ENCODE measurements around the gene DNAJC7. TPM values are rescaled to one million over a fixed set of nuclear protein-coding genes. Genes with fewer than 3 reads are reported as not detected.

DNAJC7 gene
- total and polyA plus RNA-seq, 9 of the 15 experiments (the other 6 are each of a cell fraction or from before 2014, with no cell fraction given), result 85.8 to 262 (median 157) TPM

GRCh38 chr17:42050393-42051012 lies 33.3 kb upstream of the DNAJC7 start, which contains the start of gene C17orf113 (continued):
- TF ChIP-seq NR2C2 (CRISPR knock-in tag; IDR thresholded peaks at IDR 0.05) (no peak), NR2C2 (tag; IDR thresholded peaks at IDR 0.05) (peak; percentile 48; the same call in 1 of the 2 replicates), E4F1 (CRISPR knock-in tag; IDR thresholded peaks at IDR 0.05; ENCODE audit: borderline replicate concordance) (no peak), ZFP1 (CRISPR knock-in tag; IDR thresholded peaks at IDR 0.05) (no peak), HDAC2 (IDR thresholded peaks at IDR 0.05) (no peak), ZHX1 (conservative IDR thresholded peaks at IDR 0.05; ENCODE audit: low read length) (0 out of 2 replicates have a peak, but pooled peaks have one; percentile 29), ARHGAP35 (IDR thresholded peaks at IDR 0.05; ENCODE audit: partially characterized antibody) (no peak), FOXK2 (conservative IDR thresholded peaks at IDR 0.05 in 1 of 2, IDR thresholded peaks at IDR 0.05 in 1 of 2; ENCODE audit: low read depth in 2 of 2) (no peak), POLR2B (IDR thresholded peaks at IDR 0.05; ENCODE audit: low read depth, partially characterized antibody) (no peak), DMBX1 (CRISPR knock-in tag; IDR thresholded peaks at IDR 0.05; ENCODE audit: borderline replicate concordance) (no peak), NR2C1 (IDR thresholded peaks at IDR 0.05) (no peak), NR2C1 (tag; IDR thresholded peaks at IDR 0.05) (no peak), TBP (optimal IDR thresholded peaks at IDR 0.05; ENCODE audit: low read depth, low read length) (peak; percentile 36), CLOCK (CRISPR knock-in tag; IDR thresholded peaks at IDR 0.05; ENCODE audit: borderline replicate concordance) (no peak), ESRRB (CRISPR knock-in tag; IDR thresholded peaks at IDR 0.05; ENCODE audit: borderline replicate concordance) (no peak), RAD21 (CRISPR knock-in tag; conservative IDR thresholded peaks at IDR 0.05 in 1 of 2, IDR thresholded peaks at IDR 0.05 in 1 of 2) (peak in 1 of 2 experiments; percentile 31; a peak in 2 of 4 replicates), RBBP5 (IDR thresholded peaks at IDR 0.05; ENCODE audit: borderline replicate concordance, insufficient read depth, low read length, poor library complexity, severe bottlenecking) (no peak), ZFX (CRISPR knock-in tag; IDR thresholded peaks at IDR 0.05) (peak; percentile 23; the same call in 1 of the 2 replicates), HDAC3 (IDR thresholded peaks at IDR 0.05; ENCODE audit: borderline replicate concordance, partially characterized antibody) (no peak), NFXL1 (CRISPR knock-in tag; IDR thresholded peaks at IDR 0.05) (no peak), SAFB (IDR thresholded peaks at IDR 0.05; ENCODE audit: borderline replicate concordance, low read depth, low read length) (no peak)
